K562 (cell line): Measurements from ENCODE around the gene KLHL25. TPM values are rescaled to one million over a fixed set of nuclear protein-coding genes. Genes with fewer than 3 reads are reported as not detected.

Source experiments
- ATAC-seq: fragments of 200-7000 bp; cut with Tn5 transposase; 3 replicates; pipeline ENCODE4 v1.9.1; 2020; ENCODE audit warnings: moderate library complexity
- BruUV-seq: library from RNA; stranded (reverse); fragments of 400-500 nt; replicated peaks from 2 replicates; lab custom pipeline; 2021; lab: Mats Ljungman, UMichigan
- CTCF ChIA-PET: fragments of 300-600 bp; formaldehyde crosslinking; extraction: SDS; loops from one replicate; lab custom pipeline; 2021; ENCODE audit warnings: low intra/inter-chr PET ratio; lab: Yijun Ruan, JAX
- POLR2A ChIA-PET: fragments of 300-600, 350-650 bp; sonication (Branson Sonifier 250); formaldehyde crosslinking; extraction: SDS; loops from one replicate; lab custom pipeline; 2021; ENCODE audit warnings: antibody characterized with exemption, inconsistent platforms; lab: Yijun Ruan, JAX
- DNase-seq, 4 experiments: peaks; one replicate each; pipeline versions ENCODE4 v3.0.0 to v3.0.0-alpha.2; 2011 to 2018; ENCODE audit warnings: low spot score in 3 of 4, mixed read lengths in 3 of 4; ENCODE audit errors: extremely low read depth in 1 of 4
- FAIRE-seq: peaks from 2 replicates; lab custom pipeline; 2011; peaks lifted over from hg19 to GRCh38; lab: Jason Lieb, UNC
- H2AFZ ChIP-seq: 2 replicates; pipeline ENCODE4 v1.6.0; 2011; ENCODE audit warnings: low read depth, low read length, control low read depth, inconsistent platforms
- H3K27ac ChIP-seq: fragments of 200-600 bp; 3 replicates; pipeline ENCODE4 v1.8.0; 2011; ENCODE audit warnings: low read depth, mild to moderate bottlenecking, control low read depth, inconsistent platforms, low read length, moderate library complexity, mixed read lengths; ENCODE audit errors: extremely low read depth
- H3K27me3 ChIP-seq, 2 experiments: fragments of 300-600 bp in 1 of 2; 2 replicates in 1 of 2; 3 replicates in 1 of 2; pipeline versions ENCODE4 v1.6.0 to v1.8.0; 2011; ENCODE audit warnings: inconsistent platforms in 2 of 2, low read length in 2 of 2, mild to moderate bottlenecking in 1 of 2, mixed read lengths in 1 of 2, moderate library complexity in 1 of 2; ENCODE audit not compliant: control insufficient read depth in 2 of 2, insufficient read depth in 2 of 2
- H3K36me3 ChIP-seq: fragments of 300-600 bp; 3 replicates; pipeline ENCODE4 v1.8.0; 2011; ENCODE audit warnings: mild to moderate bottlenecking, low read length, inconsistent platforms; ENCODE audit not compliant: control insufficient read depth, insufficient read depth
- H3K4me1 ChIP-seq, 2 experiments: fragments of 200-600 bp in 1 of 2; replicated peaks in 1 of 2; 2 replicates in 1 of 2; 3 replicates in 1 of 2; pipeline versions ENCODE4 v1.5.1 to v1.8.0; 2011; ENCODE audit warnings: inconsistent platforms in 2 of 2, low read length in 2 of 2, mild to moderate bottlenecking in 1 of 2, mixed read lengths in 1 of 2, moderate library complexity in 1 of 2; ENCODE audit not compliant: control insufficient read depth in 2 of 2, insufficient read depth in 2 of 2
- H3K4me2 ChIP-seq: 2 replicates; pipeline ENCODE4 v1.6.1; 2011; ENCODE audit warnings: low read length, control low read depth, inconsistent platforms, mixed read lengths; ENCODE audit not compliant: insufficient read depth
- H3K4me3 ChIP-seq: fragments of 200-600 bp; sonication (generic), shearing (Covaris generic); 2 replicates; pipeline ENCODE4 v1.5.1; 2016; ENCODE audit warnings: control low read depth, inconsistent platforms
- H3K79me2 ChIP-seq: fragments of 200-600 bp; 3 replicates; pipeline ENCODE4 v1.8.0; 2011; ENCODE audit warnings: low read length, inconsistent platforms; ENCODE audit not compliant: control insufficient read depth, insufficient read depth
- H3K9ac ChIP-seq, 2 experiments: 2 replicates each; pipeline versions ENCODE4 v1.6.0 to v1.6.1; 2011; ENCODE audit warnings: low read depth in 2 of 2, low read length in 2 of 2, control low read depth in 1 of 2, inconsistent platforms in 1 of 2, mild to moderate bottlenecking in 1 of 2, mixed read lengths in 1 of 2; ENCODE audit not compliant: insufficient read depth in 1 of 2
- H3K9me1 ChIP-seq: one replicate; pipeline ENCODE4 v1.6.0; 2011; ENCODE audit warnings: inconsistent platforms, mild to moderate bottlenecking, low read length, moderate library complexity; ENCODE audit not compliant: control insufficient read depth, insufficient read depth
- H3K9me3 ChIP-seq: replicated peaks from 2 replicates; pipeline ENCODE4 v1.5.1; 2011; ENCODE audit warnings: low read depth, low read length, inconsistent platforms; ENCODE audit not compliant: control insufficient read depth, insufficient read depth
- H4K20me1 ChIP-seq: replicated peaks from 2 replicates; pipeline ENCODE4 v1.6.1; 2011; ENCODE audit warnings: low read length, inconsistent platforms, mixed read lengths; ENCODE audit not compliant: control insufficient read depth, insufficient read depth
- CEBPG ChIP-seq, 3 experiments: fragments of 200-800 bp in 1 of 3; sonication (Bioruptor generic) in 1 of 3; sonication (generic) in 1 of 3; formaldehyde crosslinking in 1 of 3; IDR thresholded peaks in 2 of 3; conservative IDR thresholded peaks in 1 of 3; 2 replicates each; pipeline versions ENCODE4 v1.6.1 to v1.8.0; 2016 to 2022; ENCODE audit warnings: missing compliant biosample characterization in 2 of 3, missing genetic modification characterization in 2 of 3, mild to moderate bottlenecking in 1 of 3, missing genetic modification reagents in 1 of 3
- ESRRB ChIP-seq: fragments of 250-450 bp; sonication (Bioruptor Pico); IDR thresholded peaks from 2 replicates; pipeline ENCODE4 v1.5.0; 2020; ENCODE audit warnings: mild to moderate bottlenecking, moderate library complexity, borderline replicate concordance
- MCM7 ChIP-seq, 2 experiments: fragments of 450-650 bp; IDR thresholded peaks; 2 replicates each; pipeline ENCODE4 v1.6.1; 2016 to 2018
- SMARCC2 ChIP-seq: fragments of 450-650 bp; IDR thresholded peaks from 2 replicates; pipeline ENCODE4 v1.6.1; 2017; ENCODE audit warnings: antibody characterized with exemption, moderate library complexity, mild to moderate bottlenecking, low read depth
- TCF15 ChIP-seq: fragments of 250-450 bp; sonication (Bioruptor Pico); IDR thresholded peaks from 2 replicates; pipeline ENCODE4 v1.8.0; 2022; ENCODE audit warnings: moderate library complexity, mild to moderate bottlenecking, inconsistent platforms
- WGBS: fragments of 100-300 bp; shearing (Covaris generic); methylation state at CpG from one replicate; pipeline ENCODE4 v1.1.6; 2016; ENCODE audit warnings: low coverage, mixed read lengths; ENCODE audit not compliant: insufficient coverage; ENCODE audit errors: missing lambda C conversion rate; 5-methylcytosine and 5-hydroxymethylcytosine counted together
- in situ Hi-C: fragments of 300-500 bp; cut with MboI; formaldehyde crosslinking; loops from 4 replicates; pipeline ENCODE4 v1.15.0; 2018; ENCODE audit warnings: inconsistent platforms, mixed read lengths
- intact Hi-C: fragments of 100-400 bp; cut with micrococcal nuclease; formaldehyde crosslinking; loops from 2 replicates; pipeline ENCODE4 v1.14.2; 2022
- polyA plus RNA-seq, 8 experiments: library from polyadenylated mRNA; depleted of rRNA in 4 of 8; stranded (reverse) in 5 of 8; unstranded in 3 of 8; fragments of >200 nt; fragmentation: Nextera tagmentation in 2 of 8; fragmentation: Illumina TruSeq in 1 of 8; extraction: Ambion mirVana in 2 of 8; extraction: Trizol in 1 of 8; gene quantifications; 2 replicates each; pipeline versions ENCODE4 v1.2.1 to v1.2.3, GENCODE V29; 2011 to 2014; ENCODE audit warnings: inconsistent platforms in 1 of 8, missing spikeins in 1 of 8
- total RNA-seq, 7 experiments: library from RNA; depleted of rRNA in 6 of 7; stranded (reverse); fragments of >200 nt in 6 of 7; fragmentation: Illumina TruSeq in 2 of 7; extraction: Trizol in 2 of 7; gene quantifications; 2 replicates each; pipeline versions ENCODE4 v1.2.1 to v1.2.3, GENCODE V29; 2011 to 2021; ENCODE audit warnings: low replicate concordance in 1 of 7

The KLHL25 gene
- total and polyA plus RNA-seq, 9 of the 15 experiments (the other 6 are each of a cell fraction or from before 2014, with no cell fraction given) = 0.04 to 0.14 (median 0.10) TPM; not detected in 3

GRCh38 chr15:85749261-85750151 is 45.2 kb downstream of the KLHL25 start (continued):
- TF ChIP-seq CEBPG (CRISPR knock-in tag; IDR thresholded peaks at IDR 0.05) (no peak), CEBPG (tag; conservative IDR thresholded peaks at IDR 0.05 in 1 of 2, IDR thresholded peaks at IDR 0.05 in 1 of 2) (no peak), MCM7 (IDR thresholded peaks at IDR 0.05) (no peak), TCF15 (CRISPR knock-in tag) (no peak), SMARCC2 (no peak)

DNA sequence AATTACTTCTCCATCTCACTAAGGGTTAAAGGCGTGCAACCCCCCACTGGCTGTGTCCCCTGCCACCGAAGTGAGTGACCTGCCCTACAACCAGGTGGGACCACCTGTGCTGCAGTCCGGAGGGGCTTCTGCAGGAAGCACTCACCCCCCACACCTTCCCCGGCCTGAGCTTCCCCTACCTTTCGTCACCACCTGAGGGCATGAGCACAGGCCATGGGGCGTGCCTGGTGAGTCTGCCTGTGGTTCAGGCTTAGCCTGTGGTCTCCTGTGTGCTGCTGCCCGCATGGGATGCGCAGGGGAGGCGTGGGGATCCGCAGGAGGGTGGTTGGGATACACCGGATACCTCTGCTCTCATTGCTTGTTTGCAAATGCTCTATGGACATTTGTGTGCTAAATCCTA is 46.0 kb downstream of the KLHL25 start:
- WGBS = 1% methylated on average over 11 of the region's 11 CpGs
- no peak overlapping the region; a peak in 1 of 4 replicates for H3K9ac ChIP-seq
- no peaks in the 10 kb centered on the region for H3K9me1 ChIP-seq
- TF ChIP-seq ESRRB (CRISPR knock-in tag) = no peak
- TF ChIP-seq, all 486 proteins: peak for 0
- intact Hi-C loops = no loop called here
- CTCF ChIA-PET = no interaction called here
- no peak overlapping the region for H3K4me2 ChIP-seq
- no peak overlapping the region for H3K4me3 ChIP-seq
- no peaks in the 10 kb centered on the region for H3K79me2 ChIP-seq
- H3K27me3 ChIP-seq = peaks cover 30 to 63% of the 10 kb centered on the region in 2 experiments; a peak in 4 of 5 replicates
- POLR2A ChIA-PET = interaction anchor here (0.8 kb wide), 1 partner anchor 211 kb away, joined by 3 read pairs; no protein-coding TSS in a partner anchor
- no peaks in the 10 kb centered on the region for H4K20me1 ChIP-seq
- no peak for FAIRE-seq
- in situ Hi-C loops = no loop called here
- BruUV-seq = no TSS peak
- no peak for DNase-seq
- no peak for ATAC-seq
- no peak overlapping the region for H2AFZ ChIP-seq
- H3K9me3 ChIP-seq = no peaks in the 10 kb centered on the region
- no peaks in the 10 kb centered on the region for H3K36me3 ChIP-seq
- H3K27ac ChIP-seq = no peak overlapping the region
- no peaks in the 10 kb centered on the region for H3K4me1 ChIP-seq
